T-helper 2 cell treated with Interferon-gamma antibody and Interleukin-4, amounts not matched to agents 5 μg/mL and 100 μg/mL, for 36 hours (primary cell): ENCODE results near the gene AP1S1.
"Not testable (repeated sequence)": the region's sequence is repeated elsewhere in the genome, so short reads cannot be mapped to it uniquely, and the experiment has no call there.

ENCODE experiments used
- DNase-seq: peaks from one replicate; pipeline ENCODE4 v3.0.0; 2021; ENCODE audit warnings: low spot score
- H3K27ac Mint-ChIP-seq: one replicate; pipeline ENCODE4 v1.8.0; 2021; ENCODE audit warnings: mild to moderate bottlenecking, mixed read lengths
- H3K27me3 Mint-ChIP-seq: one replicate; pipeline ENCODE4 v1.8.0; 2021; ENCODE audit warnings: low read depth, mixed read lengths
- H3K36me3 Mint-ChIP-seq: one replicate; pipeline ENCODE4 v1.8.0; 2021; ENCODE audit warnings: low read depth, mixed read lengths
- H3K4me1 Mint-ChIP-seq: one replicate; pipeline ENCODE4 v1.8.0; 2021; ENCODE audit warnings: low read depth, mixed read lengths
- H3K4me3 Mint-ChIP-seq: one replicate; pipeline ENCODE4 v1.8.0; 2022; ENCODE audit warnings: mild to moderate bottlenecking, moderate library complexity, mixed read lengths
- H3K9me3 Mint-ChIP-seq: one replicate; pipeline ENCODE4 v1.8.0; 2021; ENCODE audit warnings: mixed read lengths

Gene AP1S1

GRCh38 chr7:101119876-101120275 is 34.4 kb upstream of the AP1S1 start:
- no peaks in the 10 kb centered on the region for H3K36me3 Mint-ChIP-seq
- peaks cover 23% of the 10 kb centered on the region for H3K27me3 Mint-ChIP-seq
- no peak for DNase-seq
- no peak overlapping the region for H3K27ac Mint-ChIP-seq
- H3K9me3 Mint-ChIP-seq = no peaks in the 10 kb centered on the region
- H3K4me1 Mint-ChIP-seq = peaks cover 19% of the 10 kb centered on the region
- H3K4me3 Mint-ChIP-seq = no peak overlapping the region

DNA sequence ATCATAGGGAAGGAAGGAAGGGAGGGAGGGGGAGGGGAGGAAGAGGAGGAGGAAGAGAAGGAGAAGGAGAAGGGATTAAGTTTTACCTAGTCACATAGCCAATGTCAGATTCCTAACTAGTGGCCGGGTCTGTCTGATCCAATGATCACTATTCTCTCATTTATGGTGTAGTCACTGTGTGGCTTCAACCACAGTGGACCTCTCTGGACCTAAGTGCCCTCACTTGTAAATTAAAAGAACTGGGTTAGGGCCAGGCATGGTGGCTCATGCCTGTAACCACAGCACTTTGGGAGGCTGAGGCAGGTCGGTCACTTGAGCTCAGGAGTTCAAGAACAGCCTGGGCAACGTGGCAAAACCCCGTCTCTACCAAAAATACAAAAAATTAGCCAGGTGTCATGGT is 34.0 kb upstream of the AP1S1 start:
- peaks cover 25% of the 10 kb centered on the region for H3K27me3 Mint-ChIP-seq

DNA sequence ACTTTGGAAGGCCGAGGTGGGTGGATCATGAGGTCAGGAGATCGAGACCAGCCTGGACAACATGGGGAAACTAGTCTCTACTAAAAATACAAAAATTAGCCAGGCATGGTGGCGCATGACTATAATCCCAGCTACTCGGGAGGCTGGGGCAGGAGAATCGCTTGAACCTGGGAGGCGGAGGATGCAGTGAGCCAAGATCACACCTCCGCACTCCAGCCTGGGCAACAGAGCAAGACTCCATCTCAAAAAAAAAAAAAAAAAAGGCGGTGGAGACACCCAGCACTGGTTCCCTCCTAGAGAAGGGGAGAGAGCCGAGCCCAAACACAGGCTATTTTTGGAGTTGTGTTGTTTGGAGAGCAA is 32.7 kb upstream of the AP1S1 start:
- Mint-ChIP-seq H3K4me3 (peak overlapping the region; percentile 78), H3K4me1 (peaks cover 33% of the 10 kb centered on the region), H3K27me3 (peaks cover 28% of the 10 kb centered on the region)
- H3K9me3 Mint-ChIP-seq, H3K27ac Mint-ChIP-seq, H3K36me3 Mint-ChIP-seq, DNase-seq: not testable (repeated sequence)

More for the DNA sequence above, 34.0 kb upstream of the AP1S1 start:
- no peak for DNase-seq
- Mint-ChIP-seq H3K4me3 (no peak overlapping the region), H3K4me1 (peaks cover 22% of the 10 kb centered on the region), H3K36me3 (no peaks in the 10 kb centered on the region), H3K27ac (no peak overlapping the region), H3K9me3 (no peaks in the 10 kb centered on the region)

- Mint-ChIP-seq H3K27ac (peak overlapping the region; percentile 60), H3K9me3 (no peaks in the 10 kb centered on the region), H3K4me1 (peaks cover 40% of the 10 kb centered on the region), H3K36me3 (no peaks in the 10 kb centered on the region), H3K4me3 (peak overlapping the region; percentile 78), H3K27me3 (peaks cover 29% of the 10 kb centered on the region)
- DNase-seq = no peak
These were observed 32.0 kb upstream of the AP1S1 start for GRCh38 chr7:101121991-101122932.

DNA sequence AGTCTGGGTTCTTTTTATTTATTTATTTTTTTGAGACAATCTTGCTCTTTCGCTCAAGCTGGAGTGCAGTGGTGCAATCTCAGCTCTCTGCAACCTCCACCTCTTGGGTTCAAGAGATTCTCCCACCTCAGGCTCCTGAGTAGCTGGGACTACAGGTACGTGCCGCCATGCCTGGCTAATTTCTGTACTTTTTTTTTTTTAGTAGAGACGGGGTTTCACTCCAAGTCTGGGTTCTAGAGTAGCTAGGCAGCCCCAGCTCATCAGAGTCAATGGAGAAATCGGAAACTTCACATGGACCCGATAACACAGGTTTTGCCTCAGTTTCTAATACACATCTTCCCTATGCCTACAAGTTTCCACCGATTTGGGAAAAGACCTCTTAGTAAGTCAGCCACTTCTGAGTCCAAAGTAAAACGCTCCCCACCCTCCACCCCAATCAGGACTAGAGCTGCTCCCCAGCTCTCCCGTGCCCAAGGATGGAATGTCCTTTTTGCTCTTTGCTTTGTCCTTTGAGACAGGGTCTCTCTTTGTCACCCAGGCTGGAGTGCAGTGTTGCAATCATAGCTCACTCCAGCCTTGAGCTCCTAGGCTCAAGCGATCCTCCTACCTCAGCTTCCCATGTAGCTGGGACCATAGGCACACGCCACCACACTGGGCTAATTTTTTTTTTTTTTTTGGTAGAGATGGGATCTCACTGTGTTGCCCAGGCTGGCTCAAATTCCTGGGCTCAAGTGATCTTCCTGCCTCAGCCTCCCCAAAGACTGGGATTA is 31.2 kb upstream of the AP1S1 start:
- H3K27me3 Mint-ChIP-seq = peaks cover 35% of the 10 kb centered on the region
- H3K9me3 Mint-ChIP-seq = no peaks in the 10 kb centered on the region
- DNase-seq = no peak
- no peak overlapping the region for H3K27ac Mint-ChIP-seq
- peaks cover 46% of the 10 kb centered on the region for H3K4me1 Mint-ChIP-seq
- no peak overlapping the region for H3K4me3 Mint-ChIP-seq
- no peaks in the 10 kb centered on the region for H3K36me3 Mint-ChIP-seq

DNA sequence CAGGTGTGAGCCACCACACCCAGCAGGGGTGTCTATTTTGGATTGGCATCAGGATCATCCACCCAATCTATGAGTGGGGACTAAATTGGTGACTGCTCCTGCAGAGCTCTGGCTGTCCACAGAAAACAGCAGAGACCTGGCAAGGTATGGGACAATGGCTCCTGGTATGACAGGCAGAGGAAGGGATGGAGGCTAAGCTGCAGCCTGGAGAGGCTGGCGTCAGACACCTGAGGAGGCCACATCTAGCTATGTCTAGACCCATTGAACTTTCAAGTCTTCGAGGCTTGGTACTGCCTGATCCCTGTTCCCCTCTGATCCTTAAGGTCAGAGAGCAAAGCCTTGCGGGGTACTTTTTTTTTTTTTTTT is 30.6 kb upstream of the AP1S1 start:
- no peaks in the 10 kb centered on the region for H3K9me3 Mint-ChIP-seq
- H3K27ac Mint-ChIP-seq = no peak overlapping the region
- H3K4me1 Mint-ChIP-seq = peaks cover 49% of the 10 kb centered on the region
- peaks cover 39% of the 10 kb centered on the region for H3K27me3 Mint-ChIP-seq
- no peaks in the 10 kb centered on the region for H3K36me3 Mint-ChIP-seq
- H3K4me3 Mint-ChIP-seq = no peak overlapping the region
- DNase-seq = no peak

DNA sequence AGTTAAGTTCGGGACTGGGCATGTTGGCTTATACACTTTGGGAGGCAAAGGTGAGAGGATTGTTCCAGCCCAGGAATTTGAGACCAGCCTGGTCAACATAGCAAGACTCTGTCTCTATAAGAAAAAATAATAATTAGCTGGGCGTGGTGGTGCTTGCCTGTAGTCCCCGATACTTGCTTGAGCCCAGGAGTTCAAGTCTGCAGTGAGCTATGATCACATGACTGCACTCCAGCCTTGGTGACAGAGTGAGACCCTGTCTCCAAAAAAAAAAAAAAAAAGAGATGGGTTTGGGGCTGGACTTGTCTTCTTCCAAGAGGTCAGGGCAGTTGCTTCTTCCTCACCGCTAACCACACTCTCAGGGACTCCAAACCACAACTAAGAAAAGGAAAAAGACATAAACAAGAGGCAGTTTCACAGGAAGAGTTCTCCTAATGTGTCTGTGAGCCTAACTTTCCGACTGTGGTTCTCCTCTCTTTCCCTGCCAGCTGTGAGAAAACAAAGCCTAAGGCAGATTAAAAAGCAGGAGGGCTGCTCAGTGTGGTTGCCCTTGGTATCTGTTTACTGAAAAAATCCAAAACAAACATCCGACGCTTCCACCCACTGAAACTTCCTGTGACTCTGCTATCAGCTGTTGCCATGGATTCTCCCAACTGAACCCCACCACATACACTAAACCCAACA is 29.8 kb upstream of the AP1S1 start:
- peaks cover 49% of the 10 kb centered on the region for H3K4me1 Mint-ChIP-seq
- no peaks in the 10 kb centered on the region for H3K36me3 Mint-ChIP-seq
- H3K27ac Mint-ChIP-seq = peak overlapping the region; percentile 67
- peak overlapping the region; percentile 67 for H3K4me3 Mint-ChIP-seq
- H3K27me3 Mint-ChIP-seq = peaks cover 43% of the 10 kb centered on the region
- peak; percentile 23 for DNase-seq
- no peaks in the 10 kb centered on the region for H3K9me3 Mint-ChIP-seq

DNA sequence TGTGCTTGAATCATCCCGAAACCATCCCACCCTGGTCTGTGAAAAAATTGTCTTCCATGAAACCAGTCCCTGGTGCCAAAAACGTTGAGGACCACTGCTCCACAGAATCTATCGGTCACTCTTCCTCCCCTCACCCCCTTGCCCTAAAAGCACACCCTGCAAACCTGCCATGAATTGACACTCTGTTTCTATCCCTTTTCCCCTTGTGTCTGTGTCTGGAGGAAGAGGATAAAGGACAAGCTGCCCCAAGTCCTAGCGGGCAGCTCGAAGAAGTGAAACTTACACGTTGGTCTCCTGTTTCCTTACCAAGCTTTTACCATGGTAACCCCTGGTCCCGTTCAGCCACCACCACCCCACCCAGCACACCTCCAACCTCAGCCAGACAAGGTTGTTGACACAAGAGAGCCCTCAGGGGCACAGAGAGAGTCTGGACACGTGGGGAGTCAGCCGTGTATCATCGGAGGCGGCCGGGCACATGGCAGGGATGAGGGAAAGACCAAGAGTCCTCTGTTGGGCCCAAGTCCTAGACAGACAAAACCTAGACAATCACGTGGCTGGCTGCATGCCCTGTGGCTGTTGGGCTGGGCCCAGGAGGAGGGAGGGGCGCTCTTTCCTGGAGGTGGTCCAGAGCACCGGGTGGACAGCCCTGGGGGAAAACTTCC is 28.2 kb upstream of the AP1S1 start:
- no peak for DNase-seq
- no peaks in the 10 kb centered on the region for H3K9me3 Mint-ChIP-seq
- H3K27me3 Mint-ChIP-seq = peaks cover 44% of the 10 kb centered on the region
- H3K27ac Mint-ChIP-seq = peak overlapping the region; percentile 18
- H3K4me1 Mint-ChIP-seq = peaks cover 49% of the 10 kb centered on the region
- no peaks in the 10 kb centered on the region for H3K36me3 Mint-ChIP-seq
- H3K4me3 Mint-ChIP-seq = peak overlapping the region; percentile 64

- Mint-ChIP-seq H3K36me3 (no peaks in the 10 kb centered on the region), H3K4me3 (peak within 1 kb of the TSS; percentile 64), H3K4me1 (peaks cover 46% of the 10 kb centered on the region), H3K9me3 (no peaks in the 10 kb centered on the region), H3K27ac (peak within 1 kb of the TSS; percentile 43), H3K27me3 (peaks cover 40% of the 10 kb centered on the region)
- DNase-seq = peak; percentile 59
These were observed 27.4 kb upstream of the AP1S1 start, which contains the start of gene SERPINE1 for GRCh38 chr7:101126651-101127459. Gene SERPINE1, plus strand, starts transcription at chr7:101127104. Its CDS starts 1,290 bp downstream, at chr7:101128394.

DNA sequence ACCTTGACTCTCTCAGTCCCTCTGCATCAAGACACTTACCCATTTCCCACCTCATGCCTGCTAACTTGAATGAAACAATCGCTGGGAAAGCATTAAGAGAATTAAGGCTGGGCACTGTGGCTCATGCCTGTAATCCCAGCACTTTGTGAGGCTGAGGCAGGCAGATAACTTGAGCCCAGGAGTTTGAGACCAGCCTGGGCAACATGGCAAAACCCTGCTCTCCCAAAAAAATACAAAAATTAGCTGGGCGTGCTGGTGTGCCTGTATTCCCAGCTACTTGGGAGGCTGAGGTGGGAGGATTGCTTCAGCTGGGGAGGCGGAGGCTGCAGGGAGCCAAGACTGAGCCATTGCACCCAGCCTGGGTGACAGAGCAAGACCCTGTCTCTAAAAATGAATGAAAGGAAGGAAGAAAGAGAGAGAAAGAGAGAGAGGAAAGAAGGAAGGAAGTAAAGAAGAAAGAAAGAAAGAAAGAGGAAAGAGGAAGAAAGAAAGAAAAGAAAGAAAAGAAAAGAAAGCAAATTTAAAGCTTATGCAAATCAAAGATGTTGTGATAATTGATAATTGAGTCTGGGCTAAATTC is 26.7 kb upstream of the AP1S1 start:
- Mint-ChIP-seq H3K27ac (peak overlapping the region; percentile 43), H3K4me3 (peak overlapping the region; percentile 64), H3K4me1 (peaks cover 39% of the 10 kb centered on the region), H3K36me3 (no peaks in the 10 kb centered on the region), H3K9me3 (no peaks in the 10 kb centered on the region), H3K27me3 (peaks cover 33% of the 10 kb centered on the region)
- no peak for DNase-seq

DNA sequence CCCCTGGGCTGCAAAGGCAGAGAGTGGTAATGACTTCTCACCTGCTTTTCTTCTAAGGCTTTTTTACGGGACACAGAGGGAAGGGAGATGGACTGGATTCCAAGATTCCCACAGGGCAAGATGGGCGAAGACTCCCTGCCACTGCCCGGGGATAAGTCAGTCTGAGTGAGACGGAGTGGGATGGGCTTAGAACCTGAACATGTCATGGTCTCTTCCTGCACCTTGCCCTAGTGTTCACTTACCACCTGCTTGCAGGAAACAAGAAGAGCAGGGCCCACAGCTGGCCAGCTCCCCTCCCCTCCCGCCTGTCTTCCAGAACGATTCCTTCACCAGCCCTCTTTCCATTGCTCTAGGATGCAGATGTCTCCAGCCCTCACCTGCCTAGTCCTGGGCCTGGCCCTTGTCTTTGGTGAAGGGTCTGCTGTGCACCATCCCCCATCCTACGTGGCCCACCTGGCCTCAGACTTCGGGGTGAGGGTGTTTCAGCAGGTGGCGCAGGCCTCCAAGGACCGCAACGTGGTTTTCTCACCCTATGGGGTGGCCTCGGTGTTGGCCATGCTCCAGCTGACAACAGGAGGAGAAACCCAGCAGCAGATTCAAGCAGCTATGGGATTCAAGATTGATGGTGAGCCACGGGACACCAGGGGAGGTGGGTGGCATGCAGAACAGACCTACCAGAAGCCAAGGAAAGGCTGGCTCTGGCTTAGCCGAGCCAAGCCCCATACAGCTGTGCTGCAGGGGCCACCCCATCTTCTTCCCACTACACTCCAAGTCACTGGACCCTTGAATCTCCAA is 26.0 kb upstream of the AP1S1 start:
- Mint-ChIP-seq H3K9me3 (no peaks in the 10 kb centered on the region), H3K4me1 (peaks cover 38% of the 10 kb centered on the region), H3K4me3 (no peak overlapping the region), H3K27me3 (peaks cover 29% of the 10 kb centered on the region), H3K36me3 (no peaks in the 10 kb centered on the region), H3K27ac (no peak overlapping the region)
- DNase-seq = no peak

- Mint-ChIP-seq H3K4me3 (no peak overlapping the region), H3K27me3 (peaks cover 37% of the 10 kb centered on the region), H3K27ac (no peak overlapping the region), H3K36me3 (no peaks in the 10 kb centered on the region), H3K9me3 (no peaks in the 10 kb centered on the region), H3K4me1 (peaks cover 33% of the 10 kb centered on the region)
- DNase-seq = no peak
These were observed 24.6 kb upstream of the AP1S1 start for GRCh38 chr7:101129603-101130117.
